Measurements from ENCODE around the gene ILKAP. TPM values are rescaled to one million over a fixed set of nuclear protein-coding genes. Genes with fewer than 3 reads are reported as not detected.
A peak's percentile ranks its signal among the peaks of the same experiment; 100 is the strongest.

Gene ILKAP
- polyA plus RNA-seq, 3 donors = 23.2 to 44.2 (median 29.3) TPM

DNA sequence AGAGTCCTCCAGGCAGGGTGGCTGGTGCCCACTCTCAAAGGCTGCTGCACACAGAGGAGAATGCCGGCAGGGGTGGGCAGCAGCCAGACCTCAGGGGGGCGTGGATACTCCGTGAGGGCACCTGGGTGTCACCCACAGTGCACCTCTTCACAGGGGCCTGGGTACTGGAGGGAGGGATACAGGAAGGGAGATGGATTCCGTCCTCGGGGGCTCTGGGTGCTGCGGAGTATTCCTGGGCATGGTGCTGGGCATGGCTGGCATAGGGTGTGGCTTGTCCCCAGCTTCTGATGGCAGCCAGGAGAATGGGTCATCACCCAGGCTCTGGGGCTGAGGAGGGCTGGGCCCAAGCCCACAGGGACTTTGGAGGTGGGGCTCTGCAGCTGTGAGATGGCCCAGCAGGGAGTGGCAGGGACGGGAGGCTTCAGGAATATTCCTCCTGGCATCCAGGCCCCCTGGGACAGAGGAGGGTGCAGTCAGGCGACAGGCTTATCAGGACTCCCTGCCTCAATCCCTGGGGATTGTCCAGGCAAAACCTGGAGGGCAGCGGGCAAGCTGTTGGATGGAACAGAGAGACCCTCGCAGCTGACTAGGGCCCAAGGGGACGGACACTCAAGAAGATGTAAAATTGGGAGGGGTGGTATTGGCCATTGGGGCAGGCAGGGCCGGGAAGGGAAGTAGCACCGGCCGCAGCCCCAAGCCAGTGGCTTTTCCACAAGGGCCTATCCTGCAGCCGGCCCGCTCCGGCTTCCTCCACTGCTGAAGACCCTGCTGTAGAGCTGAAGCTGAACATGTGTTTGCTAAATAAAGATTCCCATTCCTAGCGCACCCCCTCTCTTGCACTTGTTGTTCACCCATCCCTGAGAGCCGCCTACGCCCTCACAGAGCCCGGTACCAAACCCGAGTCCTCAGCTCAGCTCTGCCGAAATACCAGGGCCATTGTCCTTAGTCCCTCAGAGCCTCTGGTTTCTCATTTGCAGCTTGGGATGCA is 70.7 kb downstream of the ILKAP start:
- Mint-ChIP-seq H3K27me3 (ENCODE audit: low read depth in 3 of 3) (peaks cover 0 to 5% (median 2%) of the 10 kb centered on the region in 3 donors), H3K4me1 (peaks cover 23% of the 10 kb centered on the region), H3K36me3 (no peaks in the 10 kb centered on the region), H3K27ac (peak overlapping the region in 2 of 7 donors; percentile 14 to 53), H3K4me3 (no peak overlapping the region), H3K9me3 (no peaks in the 10 kb centered on the region)
- H3K4me1 ChIP-seq (ENCODE audit: control insufficient read depth in 1 of 2, insufficient read depth in 2 of 2, low read length in 2 of 2) = peaks cover 13 to 15% of the 10 kb centered on the region in 2 donors
- TF ChIP-seq CTCF (IDR thresholded peaks at IDR 0.05) = no peak
- H3K79me2 ChIP-seq (ENCODE audit: insufficient read depth, low read length) = no peaks in the 10 kb centered on the region
- no peak overlapping the region for H3K27ac ChIP-seq (ENCODE audit: low read depth in 1 of 2, low read length in 2 of 2)
- no peak overlapping the region for H3K4me2 ChIP-seq (replicated peaks; ENCODE audit: extremely low read depth, low read length, poor library complexity, severe bottlenecking)
- H4K20me1 ChIP-seq (ENCODE audit: insufficient read depth, low read length) = no peaks in the 10 kb centered on the region
- intact Hi-C loops (cut with micrococcal nuclease) = no loop called here
- DNase-seq = no peak
- no peaks in the 10 kb centered on the region for H3K9me3 ChIP-seq (replicated peaks in 1 of 2; ENCODE audit: control insufficient read depth in 1 of 2, insufficient read depth in 1 of 2, low read length in 2 of 2)
- H3K9ac ChIP-seq (ENCODE audit: insufficient read depth, low read length, poor library complexity, severe bottlenecking) = no peak overlapping the region
- no peak overlapping the region for H2AFZ ChIP-seq (ENCODE audit: insufficient read depth, low read depth, low read length, poor library complexity, severe bottlenecking)
- no peak overlapping the region for H3K4me3 ChIP-seq (replicated peaks in 1 of 3; ENCODE audit: low read depth in 2 of 3, low read length in 3 of 3)
- H3K27me3 ChIP-seq (ENCODE audit: control insufficient read depth in 2 of 2, insufficient read depth in 2 of 2, low read length in 2 of 2) = no peaks in the 10 kb centered on the region
- WGBS (ENCODE audit: insufficient coverage) = 94% methylated on average over 18 of the region's 23 CpGs
- H3K36me3 ChIP-seq (replicated peaks in 1 of 2; ENCODE audit: control insufficient read depth in 1 of 2, insufficient read depth in 2 of 2, low read length in 2 of 2) = no peaks in the 10 kb centered on the region

GRCh38 chr2:238131761-238132462 is 71.6 kb downstream of the ILKAP start:
- no peak for TF ChIP-seq CTCF (IDR thresholded peaks at IDR 0.05)
- Histone ChIP-seq H2AFZ (ENCODE audit: insufficient read depth, low read depth, low read length, poor library complexity, severe bottlenecking) (no peak overlapping the region), H3K4me3 (replicated peaks in 1 of 3; ENCODE audit: low read depth in 2 of 3, low read length in 3 of 3) (no peak overlapping the region), H3K36me3 (replicated peaks in 1 of 2; ENCODE audit: control insufficient read depth in 1 of 2, insufficient read depth in 2 of 2, low read length in 2 of 2) (no peaks in the 10 kb centered on the region), H4K20me1 (ENCODE audit: insufficient read depth, low read length) (no peaks in the 10 kb centered on the region), H3K4me1 (ENCODE audit: control insufficient read depth in 1 of 2, insufficient read depth in 2 of 2, low read length in 2 of 2) (peaks cover 7 to 8% of the 10 kb centered on the region in 2 donors), H3K27me3 (ENCODE audit: control insufficient read depth in 2 of 2, insufficient read depth in 2 of 2, low read length in 2 of 2) (no peaks in the 10 kb centered on the region), H3K27ac (ENCODE audit: low read depth in 1 of 2, low read length in 2 of 2) (no peak overlapping the region), H3K4me2 (replicated peaks; ENCODE audit: extremely low read depth, low read length, poor library complexity, severe bottlenecking) (no peak overlapping the region), H3K79me2 (ENCODE audit: insufficient read depth, low read length) (no peaks in the 10 kb centered on the region), H3K9ac (ENCODE audit: insufficient read depth, low read length, poor library complexity, severe bottlenecking) (no peak overlapping the region), H3K9me3 (replicated peaks in 1 of 2; ENCODE audit: control insufficient read depth in 1 of 2, insufficient read depth in 1 of 2, low read length in 2 of 2) (no peaks in the 10 kb centered on the region)
- peaks cover 17% of the 10 kb centered on the region for H3K4me1 Mint-ChIP-seq
- no peaks in the 10 kb centered on the region for H3K9me3 Mint-ChIP-seq
- H3K36me3 Mint-ChIP-seq = no peaks in the 10 kb centered on the region
- intact Hi-C loops (cut with micrococcal nuclease) = no loop called here
- no peak overlapping the region for H3K27ac Mint-ChIP-seq
- no peak overlapping the region for H3K4me3 Mint-ChIP-seq
- DNase-seq = no peak
- peaks cover 0 to 6% (median 2%) of the 10 kb centered on the region in 3 donors for H3K27me3 Mint-ChIP-seq (ENCODE audit: low read depth in 3 of 3)
- WGBS (ENCODE audit: insufficient coverage) = 96% methylated on average over 14 of the region's 14 CpGs

Data from CD14-positive monocyte (primary cell).